Smooth muscle cell (in vitro differentiated cells): ENCODE results near the gene SLC9A1. TPM values are rescaled to one million over a fixed set of nuclear protein-coding genes. Genes with fewer than 3 reads are reported as not detected.

Experiments
- DNase-seq: peaks from one replicate; lab custom pipeline; 2025; ENCODE audit not compliant: unreplicated experiment; lab: John Stamatoyannopoulos, UW
- H2AFZ ChIP-seq: fragments of 200-600 bp; sonication (generic); 2 replicates; pipeline ENCODE4 v1.6.0; 2016; ENCODE audit warnings: antibody characterized with exemption, low read depth, mild to moderate bottlenecking
- H3F3A ChIP-seq: fragments of 200-600 bp; sonication (generic); 2 replicates; pipeline ENCODE4 v1.6.0; 2017; ENCODE audit warnings: antibody characterized with exemption, low read depth
- H3K27ac ChIP-seq: fragments of 200-600 bp; sonication (generic); 2 replicates; pipeline ENCODE4 v1.5.1; 2016; ENCODE audit warnings: low read depth, mild to moderate bottlenecking
- H3K27me3 ChIP-seq: fragments of 200-600 bp; sonication (generic); 2 replicates; pipeline ENCODE4 v1.6.1; 2016; ENCODE audit warnings: low read depth, mild to moderate bottlenecking
- H3K36me3 ChIP-seq: fragments of 200-600 bp; sonication (generic); 2 replicates; pipeline ENCODE4 v1.5.1; 2016; ENCODE audit warnings: low read depth
- H3K4me1 ChIP-seq: fragments of 200-600 bp; sonication (generic); 2 replicates; pipeline ENCODE4 v1.5.1; 2016; ENCODE audit warnings: low read depth
- H3K4me2 ChIP-seq: fragments of 200-600 bp; sonication (generic); 2 replicates; pipeline ENCODE4 v1.6.0; 2016; ENCODE audit warnings: mild to moderate bottlenecking
- H3K4me3 ChIP-seq: fragments of 200-600 bp; sonication (generic); 2 replicates; pipeline ENCODE4 v1.5.1; 2016; ENCODE audit warnings: mild to moderate bottlenecking
- H3K79me2 ChIP-seq: fragments of 200-600 bp; sonication (generic); 2 replicates; pipeline ENCODE4 v1.6.0; 2016; ENCODE audit warnings: low read depth, mild to moderate bottlenecking
- H3K9ac ChIP-seq: fragments of 200-600 bp; sonication (generic); 2 replicates; pipeline ENCODE4 v1.6.0; 2016; ENCODE audit warnings: low read depth
- H3K9me3 ChIP-seq: fragments of 200-600 bp; sonication (generic); replicated peaks from 2 replicates; pipeline ENCODE4 v1.5.1; 2016; ENCODE audit warnings: low read depth
- H4K20me1 ChIP-seq: fragments of 200-600 bp; sonication (generic); 2 replicates; pipeline ENCODE4 v1.6.0; 2016; ENCODE audit warnings: low read depth
- WGBS: methylation state at CpG from one replicate; pipeline ENCODE4 v1.1.7; 2016; ENCODE audit warnings: low lambda C conversion rate; 5-methylcytosine and 5-hydroxymethylcytosine counted together
- polyA plus RNA-seq: library from polyadenylated mRNA; unstranded; fragments of >200 nt; fragmentation: Nextera tagmentation; extraction: Ambion mirVana; gene quantifications from 2 replicates; pipeline ENCODE4 v1.2.1, GENCODE V29; 2016
- total RNA-seq: library from RNA; depleted of rRNA; stranded (reverse); fragments of >200 nt; gene quantifications from 2 replicates; pipeline ENCODE4 v1.2.3, GENCODE V29; 2014
- TF ChIP-seq, protein P1 (sequence below): fragments of 200-600 bp; sonication (generic); IDR thresholded peaks from 2 replicates; pipeline ENCODE4 v1.5.1; 2017; ENCODE audit warnings: borderline replicate concordance, mild to moderate bottlenecking, antibody characterized with exemption; ENCODE audit not compliant: insufficient read depth, poor library complexity, severe bottlenecking

The SLC9A1 gene
- total and polyA plus RNA-seq, 2 experiments from 2014 or later: 16.5 to 37.4 TPM

DNA sequence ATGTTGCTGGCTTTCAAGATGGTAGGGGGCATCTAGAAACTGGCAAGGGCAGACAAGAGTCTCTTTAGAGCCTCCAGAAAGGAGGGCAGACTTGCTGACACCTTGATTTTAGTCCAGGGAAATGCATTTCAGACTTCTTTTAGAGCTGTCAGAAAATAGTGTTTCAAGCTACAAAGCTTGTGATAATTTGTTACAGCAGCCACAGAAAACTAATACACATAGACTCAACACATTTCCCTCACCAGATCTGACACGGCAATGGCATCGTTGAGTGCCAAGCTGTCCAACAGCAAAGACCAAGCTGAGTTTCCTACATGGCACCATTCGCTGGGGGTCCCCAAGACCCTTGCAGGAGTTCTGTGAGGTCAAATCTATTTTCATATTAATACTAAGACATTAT is 62.0 kb downstream of the SLC9A1 start:
- Histone ChIP-seq H3K4me2 (no peak overlapping the region), H3K27ac (no peak overlapping the region), H3K9ac (no peak overlapping the region), H3K27me3 (no peaks in the 10 kb centered on the region), H3F3A (no peaks in the 10 kb centered on the region), H3K9me3 (no peaks in the 10 kb centered on the region), H3K4me1 (no peaks in the 10 kb centered on the region), H4K20me1 (no peaks in the 10 kb centered on the region), H3K4me3 (no peak overlapping the region), H2AFZ (no peak overlapping the region), H3K36me3 (no peaks in the 10 kb centered on the region), H3K79me2 (no peaks in the 10 kb centered on the region)
- DNase-seq: no peak
- 93% methylated on average over 3 of the region's 3 CpGs for WGBS
- TF ChIP-seq, protein P1, sequence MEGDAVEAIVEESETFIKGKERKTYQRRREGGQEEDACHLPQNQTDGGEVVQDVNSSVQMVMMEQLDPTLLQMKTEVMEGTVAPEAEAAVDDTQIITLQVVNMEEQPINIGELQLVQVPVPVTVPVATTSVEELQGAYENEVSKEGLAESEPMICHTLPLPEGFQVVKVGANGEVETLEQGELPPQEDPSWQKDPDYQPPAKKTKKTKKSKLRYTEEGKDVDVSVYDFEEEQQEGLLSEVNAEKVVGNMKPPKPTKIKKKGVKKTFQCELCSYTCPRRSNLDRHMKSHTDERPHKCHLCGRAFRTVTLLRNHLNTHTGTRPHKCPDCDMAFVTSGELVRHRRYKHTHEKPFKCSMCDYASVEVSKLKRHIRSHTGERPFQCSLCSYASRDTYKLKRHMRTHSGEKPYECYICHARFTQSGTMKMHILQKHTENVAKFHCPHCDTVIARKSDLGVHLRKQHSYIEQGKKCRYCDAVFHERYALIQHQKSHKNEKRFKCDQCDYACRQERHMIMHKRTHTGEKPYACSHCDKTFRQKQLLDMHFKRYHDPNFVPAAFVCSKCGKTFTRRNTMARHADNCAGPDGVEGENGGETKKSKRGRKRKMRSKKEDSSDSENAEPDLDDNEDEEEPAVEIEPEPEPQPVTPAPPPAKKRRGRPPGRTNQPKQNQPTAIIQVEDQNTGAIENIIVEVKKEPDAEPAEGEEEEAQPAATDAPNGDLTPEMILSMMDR: no peak

GRCh38 chr1:27090911-27091310 is 64.0 kb downstream of the SLC9A1 start:
- TF ChIP-seq, protein P1: no peak
- no peak overlapping the region for H3K4me2 ChIP-seq
- H2AFZ ChIP-seq: no peak overlapping the region
- H3K9me3 ChIP-seq: no peaks in the 10 kb centered on the region
- H3K9ac ChIP-seq: no peak overlapping the region
- DNase-seq: no peak
- no peaks in the 10 kb centered on the region for H3K36me3 ChIP-seq
- H3K4me1 ChIP-seq: no peaks in the 10 kb centered on the region
- H3K27me3 ChIP-seq: no peaks in the 10 kb centered on the region
- H3K27ac ChIP-seq: no peak overlapping the region
- H4K20me1 ChIP-seq: no peaks in the 10 kb centered on the region
- no peaks in the 10 kb centered on the region for H3F3A ChIP-seq
- 90% methylated on average over 5 of the region's 5 CpGs for WGBS
- no peak overlapping the region for H3K4me3 ChIP-seq
- no peaks in the 10 kb centered on the region for H3K79me2 ChIP-seq

DNA sequence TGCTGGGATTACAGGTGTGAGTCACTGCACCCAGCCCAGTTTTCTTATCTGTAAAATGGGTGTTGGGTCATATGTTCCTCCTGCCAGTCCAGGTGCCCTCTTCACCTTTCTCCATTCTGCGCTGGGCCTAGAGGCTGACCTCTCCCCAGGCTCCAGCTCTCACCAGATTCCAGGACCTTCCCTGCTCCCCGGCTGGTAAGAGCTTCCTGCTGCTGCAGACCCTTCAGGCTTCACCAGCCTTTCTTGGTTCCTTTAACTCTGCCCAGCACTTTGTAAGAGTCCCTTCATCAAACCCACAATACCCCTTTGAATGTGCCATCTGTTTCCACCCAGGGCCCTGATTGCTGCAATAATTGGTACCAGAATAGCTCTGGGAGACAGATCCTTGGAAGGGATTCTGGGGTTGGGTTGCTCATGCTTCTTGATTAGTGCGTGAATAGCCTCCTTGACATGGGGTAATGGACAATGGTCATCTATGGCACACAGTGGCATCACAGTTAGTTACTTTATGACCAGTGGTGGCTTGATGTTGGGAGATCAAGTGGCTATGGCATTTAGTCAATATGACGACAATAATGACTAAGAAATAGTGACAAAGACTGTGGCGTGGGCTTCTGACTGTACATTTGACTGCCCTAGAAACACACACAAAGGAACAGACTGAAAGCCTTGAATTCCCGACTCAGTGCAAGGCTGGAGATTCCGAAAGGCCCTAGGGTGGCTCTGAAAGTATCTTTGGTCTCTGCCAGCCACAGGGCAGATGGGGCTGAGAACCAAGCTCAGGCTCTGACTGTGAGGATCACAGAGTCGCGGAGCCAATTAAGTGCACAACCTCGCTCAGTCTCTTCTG is 67.3 kb downstream of the SLC9A1 start:
- no peak overlapping the region for H3K4me2 ChIP-seq
- no peaks in the 10 kb centered on the region for H3F3A ChIP-seq
- no peaks in the 10 kb centered on the region for H3K4me1 ChIP-seq
- WGBS: 92% methylated on average over 10 of the region's 10 CpGs
- H3K36me3 ChIP-seq: no peaks in the 10 kb centered on the region
- H3K27me3 ChIP-seq: no peaks in the 10 kb centered on the region
- no peak overlapping the region for H2AFZ ChIP-seq
- TF ChIP-seq, protein P1: no peak
- no peak overlapping the region for H3K4me3 ChIP-seq
- H4K20me1 ChIP-seq: no peaks in the 10 kb centered on the region
- no peaks in the 10 kb centered on the region for H3K9me3 ChIP-seq
- H3K9ac ChIP-seq: no peak overlapping the region
- no peak for DNase-seq
- H3K27ac ChIP-seq: no peak overlapping the region
- H3K79me2 ChIP-seq: no peaks in the 10 kb centered on the region

- Histone ChIP-seq H3K79me2 (no peaks in the 10 kb centered on the region), H3K27me3 (no peaks in the 10 kb centered on the region), H3F3A (no peaks in the 10 kb centered on the region), H4K20me1 (no peaks in the 10 kb centered on the region), H3K27ac (no peak overlapping the region), H3K4me3 (no peak overlapping the region), H3K4me2 (no peak overlapping the region), H3K36me3 (no peaks in the 10 kb centered on the region), H2AFZ (no peak overlapping the region), H3K9me3 (no peaks in the 10 kb centered on the region), H3K9ac (no peak overlapping the region), H3K4me1 (no peaks in the 10 kb centered on the region)
- TF ChIP-seq, protein P1: no peak
- WGBS: 96% methylated on average over 3 of the region's 3 CpGs
- DNase-seq: no peak
These were observed 68.3 kb downstream of the SLC9A1 start for GRCh38 chr1:27086628-27087027.
